IMR-90 (cell line): ENCODE measurements around the gene RIC8B. TPM values are rescaled to one million over a fixed set of nuclear protein-coding genes. Genes with fewer than 3 reads are reported as not detected.
"Not testable (repeated sequence)": the region's sequence is repeated elsewhere in the genome, so short reads cannot be mapped to it uniquely, and the experiment has no call there.

Source experiments
- ATAC-seq: fragments of 200-7000 bp; cut with Tn5 transposase; 2 replicates; pipeline ENCODE4 v1.9.1; 2020; ENCODE audit warnings: low read depth, mild to moderate bottlenecking, moderate library complexity
- BruUV-seq: library from RNA; stranded (reverse); fragments of 400-500 nt; replicated peaks from 2 replicates; lab custom pipeline; 2021; lab: Mats Ljungman, UMichigan
- CTCF ChIA-PET: fragments of 300-600 bp; formaldehyde crosslinking; extraction: SDS; loops from one replicate; lab custom pipeline; 2021; ENCODE audit warnings: antibody characterized with exemption; lab: Yijun Ruan, JAX
- POLR2A ChIA-PET: fragments of 300-600 bp; sonication (Branson Sonifier 250); formaldehyde crosslinking; loops from one replicate; lab custom pipeline; 2022; ENCODE audit warnings: antibody characterized with exemption; ENCODE audit not compliant: unreplicated experiment; lab: Charles Lee
- DNase-seq: peaks from one replicate; pipeline ENCODE4 v3.0.0; 2013
- H2AFZ ChIP-seq: replicated peaks from 2 replicates; pipeline ENCODE3; 2013; ENCODE audit warnings: low read length, mild to moderate bottlenecking; ENCODE audit not compliant: poor library complexity
- H2AK5ac ChIP-seq: 2 replicates; pipeline ENCODE4 v1.6.1; 2013; ENCODE audit warnings: low read depth, low read length, inconsistent platforms
- H2AK9ac ChIP-seq: replicated peaks from 2 replicates; pipeline ENCODE3; 2013; ENCODE audit warnings: mild to moderate bottlenecking, low read depth, low read length, moderate library complexity; ENCODE audit not compliant: poor library complexity
- H2BK120ac ChIP-seq: 2 replicates; pipeline ENCODE4 v1.6.1; 2013; ENCODE audit warnings: low read depth, low read length, inconsistent platforms
- H2BK15ac ChIP-seq: 3 replicates; pipeline ENCODE4 v1.6.1; 2013; ENCODE audit warnings: low read depth, low read length, inconsistent platforms
- H2BK20ac ChIP-seq: 2 replicates; pipeline ENCODE4 v1.6.1; 2013; ENCODE audit warnings: low read depth, mild to moderate bottlenecking, inconsistent platforms, low read length, moderate library complexity
- H2BK5ac ChIP-seq: 2 replicates; pipeline ENCODE4 v1.6.1; 2013; ENCODE audit warnings: mild to moderate bottlenecking, low read depth, low read length, inconsistent platforms; ENCODE audit not compliant: poor library complexity, severe bottlenecking
- H3K14ac ChIP-seq: replicated peaks from 2 replicates; pipeline ENCODE4 v1.6.1; 2013; ENCODE audit warnings: low read depth, low read length, inconsistent platforms
- H3K18ac ChIP-seq: 2 replicates; pipeline ENCODE4 v1.6.1; 2013; ENCODE audit warnings: low read depth, low read length, control low read depth
- H3K23ac ChIP-seq: 2 replicates; pipeline ENCODE4 v1.6.1; 2013; ENCODE audit warnings: low read depth, low read length, inconsistent platforms
- H3K27ac ChIP-seq: 2 replicates; pipeline ENCODE4 v1.5.1; 2013; ENCODE audit warnings: mild to moderate bottlenecking, control low read depth, low read length; ENCODE audit not compliant: insufficient read depth
- H3K27me3 ChIP-seq: 2 replicates; pipeline ENCODE4 v1.6.1; 2013; ENCODE audit warnings: low read length; ENCODE audit not compliant: control insufficient read depth, insufficient read depth
- H3K36me3 ChIP-seq: 2 replicates; pipeline ENCODE4 v1.6.1; 2013; ENCODE audit warnings: low read length, mixed read lengths; ENCODE audit not compliant: control insufficient read depth, insufficient read depth
- H3K4ac ChIP-seq: 2 replicates; pipeline ENCODE4 v1.6.1; 2013; ENCODE audit warnings: low read depth, low read length, inconsistent platforms
- H3K4me1 ChIP-seq: 2 replicates; pipeline ENCODE4 v1.6.1; 2013; ENCODE audit warnings: low read length, mixed read lengths; ENCODE audit not compliant: control insufficient read depth, insufficient read depth
- H3K4me2 ChIP-seq: 2 replicates; pipeline ENCODE4 v1.6.1; 2013; ENCODE audit warnings: low read depth, mild to moderate bottlenecking, control low read depth, low read length, moderate library complexity
- H3K4me3 ChIP-seq: 2 replicates; pipeline ENCODE4 v1.5.1; 2013; ENCODE audit warnings: low read depth, mild to moderate bottlenecking, control low read depth, low read length, moderate library complexity; ENCODE audit not compliant: insufficient read depth
- H3K56ac ChIP-seq: 2 replicates; pipeline ENCODE4 v1.6.1; 2013; ENCODE audit warnings: low read length, inconsistent platforms; ENCODE audit not compliant: insufficient read depth; ENCODE audit errors: extremely low read depth
- H3K79me1 ChIP-seq, 2 experiments: 2 replicates each; pipeline ENCODE4 v1.6.1; 2013; ENCODE audit warnings: low read length in 2 of 2, inconsistent platforms in 1 of 2, low read depth in 1 of 2
- H3K9ac ChIP-seq: 2 replicates; pipeline ENCODE4 v1.6.1; 2013; ENCODE audit warnings: low read depth, low read length, control low read depth
- H3K9me1 ChIP-seq: 2 replicates; pipeline ENCODE4 v1.6.1; 2013; ENCODE audit warnings: low read length, inconsistent platforms; ENCODE audit not compliant: insufficient read depth
- H3K9me3 ChIP-seq: 2 replicates; pipeline ENCODE4 v1.6.1; 2013; ENCODE audit warnings: low read length; ENCODE audit not compliant: control insufficient read depth, insufficient read depth
- H4K20me1 ChIP-seq: 2 replicates; pipeline ENCODE4 v1.6.1; 2013; ENCODE audit warnings: low read length, inconsistent platforms; ENCODE audit not compliant: insufficient read depth
- H4K5ac ChIP-seq: 2 replicates; pipeline ENCODE4 v1.6.1; 2013; ENCODE audit warnings: mild to moderate bottlenecking, low read depth, low read length, control low read depth
- H4K8ac ChIP-seq, 2 experiments: 2 replicates each; pipeline ENCODE4 v1.6.1; 2013; ENCODE audit warnings: low read depth in 2 of 2, low read length in 2 of 2, control low read depth in 1 of 2, inconsistent platforms in 1 of 2
- H4K91ac ChIP-seq: 2 replicates; pipeline ENCODE4 v1.6.1; 2013; ENCODE audit warnings: low read depth, low read length, inconsistent platforms; ENCODE audit not compliant: insufficient read depth
- CEBPB ChIP-seq: IDR thresholded peaks from 2 replicates; pipeline ENCODE4 v1.6.1; 2012; ENCODE audit warnings: low read depth, low read length, improper control_type of control experiment
- WGBS, 2 experiments: methylation state at CpG; one replicate each; pipeline versions ENCODE4 v1.1.5 to v1.1.7; 2013; ENCODE audit warnings: missing lambda C conversion rate in 2 of 2; ENCODE audit not compliant: insufficient read length in 1 of 2; ENCODE audit errors: extremely low coverage in 2 of 2; 5-methylcytosine and 5-hydroxymethylcytosine counted together
- dilution Hi-C: fragments of 300-500 bp; cut with HindIII; formaldehyde crosslinking; loops from one replicate; pipeline ENCODE4 v1.14.3; 2018; ENCODE audit warnings: low sequenced_read_pairs; ENCODE audit not compliant: unreplicated experiment
- in situ Hi-C: fragments of 300-500 bp; cut with MboI; formaldehyde crosslinking; loops from 3 replicates; pipeline ENCODE4 v1.14.3; 2019; ENCODE audit warnings: low sequenced_read_pairs, inconsistent platforms, mixed read lengths
- intact Hi-C: fragments of 100-400 bp; cut with micrococcal nuclease; formaldehyde crosslinking; loops from 2 replicates; pipeline ENCODE4 v1.10.0; 2022
- polyA plus RNA-seq, 3 experiments: library from polyadenylated mRNA; depleted of rRNA; stranded (reverse); fragments of >200 nt; gene quantifications; 2 replicates each; pipeline ENCODE4 v1.2.3, GENCODE V29; 2012; ENCODE audit warnings: low replicate concordance in 1 of 3
- total RNA-seq: library from RNA; depleted of rRNA; stranded (reverse); fragments of >200 nt; gene quantifications from 2 replicates; pipeline ENCODE4 v1.2.3, GENCODE V29; 2012
- TF ChIP-seq, protein P1 (sequence below): fragments of 150-350 bp; IDR thresholded peaks from 2 replicates; pipeline ENCODE4 v1.6.1; 2017; ENCODE audit warnings: mild to moderate bottlenecking, antibody characterized with exemption, low read length, low read depth

The RIC8B gene
- total and polyA plus RNA-seq, 2 of the 4 experiments (the other 2 are of a cell fraction): 5.5 to 19.5 TPM

DNA sequence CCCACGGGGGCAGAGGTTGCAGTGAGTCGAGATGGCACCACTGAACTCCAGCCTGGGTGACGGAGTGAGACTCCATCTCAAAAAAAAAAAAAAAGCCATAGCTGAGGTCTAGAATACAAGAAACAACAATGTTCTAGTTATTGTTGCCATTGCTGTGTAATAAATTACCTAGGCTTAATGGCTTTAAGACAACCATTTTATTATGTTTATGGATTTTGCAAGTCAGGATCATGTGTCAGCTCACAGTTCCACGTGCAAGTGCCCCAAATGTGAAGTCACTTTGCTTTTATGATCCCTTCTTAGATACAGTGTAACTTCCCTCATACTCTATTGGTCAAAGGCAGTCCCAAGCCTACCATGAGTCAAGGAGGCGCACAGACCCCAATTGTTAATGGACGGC lies 49.5 kb upstream of the RIC8B start:
- Histone ChIP-seq H3K14ac (no peak overlapping the region), H3K9me3 (no peaks in the 10 kb centered on the region), H3K27ac (no peak overlapping the region), H3K9me1 (no peaks in the 10 kb centered on the region), H3K56ac (no peak overlapping the region), H3K4me2 (no peak overlapping the region), H2AFZ (no peak overlapping the region), H3K23ac (no peak overlapping the region), H3K9ac (no peak overlapping the region), H4K5ac (no peak overlapping the region), H4K8ac (no peak overlapping the region), H2BK15ac (no peak overlapping the region), H3K27me3 (peaks cover 3% of the 10 kb centered on the region; the same call in 1 of the 2 replicates), H4K91ac (no peak overlapping the region), H2BK20ac (no peak overlapping the region), H3K79me1 (no peaks in the 10 kb centered on the region), H2BK5ac (no peak overlapping the region), H3K4ac (no peak overlapping the region), H2BK120ac (no peak overlapping the region), H3K36me3 (no peaks in the 10 kb centered on the region), H3K4me3 (no peak overlapping the region), H2AK9ac (no peak overlapping the region), H3K18ac (no peak overlapping the region), H4K20me1 (no peaks in the 10 kb centered on the region), H3K4me1 (no peaks in the 10 kb centered on the region), H2AK5ac (no peak overlapping the region)
- CTCF ChIA-PET: no interaction called here
- no peak for TF ChIP-seq CEBPB
- TF ChIP-seq, protein P1, sequence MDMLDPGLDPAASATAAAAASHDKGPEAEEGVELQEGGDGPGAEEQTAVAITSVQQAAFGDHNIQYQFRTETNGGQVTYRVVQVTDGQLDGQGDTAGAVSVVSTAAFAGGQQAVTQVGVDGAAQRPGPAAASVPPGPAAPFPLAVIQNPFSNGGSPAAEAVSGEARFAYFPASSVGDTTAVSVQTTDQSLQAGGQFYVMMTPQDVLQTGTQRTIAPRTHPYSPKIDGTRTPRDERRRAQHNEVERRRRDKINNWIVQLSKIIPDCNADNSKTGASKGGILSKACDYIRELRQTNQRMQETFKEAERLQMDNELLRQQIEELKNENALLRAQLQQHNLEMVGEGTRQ: no peak
- POLR2A ChIA-PET: no interaction called here
- intact Hi-C loops (no loop called here), dilution Hi-C loops (no loop called here), in situ Hi-C loops (no loop called here)
- DNase-seq (no peak), ATAC-seq (no peak)
- no CpG with 5 or more reads among the region's 6 CpGs for WGBS, 2 experiments
- BruUV-seq: no TSS peak

DNA sequence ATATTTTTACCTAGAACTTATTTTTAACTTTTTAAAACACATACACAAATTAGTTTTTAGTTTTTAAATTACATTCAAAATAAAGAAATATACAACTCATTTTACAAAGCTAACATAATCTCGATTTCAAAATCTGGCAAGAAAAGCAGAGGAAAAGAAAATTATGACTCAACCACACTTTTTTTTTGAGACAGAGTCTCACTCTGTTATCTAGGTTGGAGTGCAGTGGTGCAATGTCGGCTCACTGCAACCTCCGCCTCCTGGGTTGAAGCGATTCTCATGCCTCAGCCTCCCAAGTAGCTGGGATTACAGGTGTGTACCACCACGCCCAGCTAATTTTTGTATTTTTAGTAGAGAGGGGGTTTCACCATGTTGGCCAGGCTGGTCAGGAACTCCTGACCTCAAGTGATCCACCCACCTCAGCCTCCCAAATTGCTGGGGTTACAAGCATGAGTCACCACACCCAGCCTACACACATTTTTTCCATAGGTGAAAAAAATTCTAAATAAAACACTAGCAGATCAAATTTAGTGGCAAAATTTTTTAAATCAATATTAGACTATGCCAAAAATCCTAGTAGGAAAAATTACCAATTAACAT lies 47.8 kb upstream of the RIC8B start:
- H4K91ac ChIP-seq, H2AK5ac ChIP-seq, H2BK20ac ChIP-seq, H3K14ac ChIP-seq, H3K27ac ChIP-seq, H3K27me3 ChIP-seq, H3K9ac ChIP-seq, intact Hi-C loops, H3K56ac ChIP-seq, H4K5ac ChIP-seq, POLR2A ChIA-PET, ATAC-seq, DNase-seq, H3K23ac ChIP-seq, H2BK120ac ChIP-seq, dilution Hi-C loops, H2BK5ac ChIP-seq, H3K9me1 ChIP-seq, H4K8ac ChIP-seq, BruUV-seq, H2AFZ ChIP-seq, in situ Hi-C loops, H3K36me3 ChIP-seq, H2AK9ac ChIP-seq, H3K4me3 ChIP-seq, H3K79me1 ChIP-seq, H3K18ac ChIP-seq, H4K20me1 ChIP-seq, H3K4me2 ChIP-seq, H3K4ac ChIP-seq, H3K9me3 ChIP-seq, H2BK15ac ChIP-seq, H3K4me1 ChIP-seq: not testable (repeated sequence)
- no CpG with 5 or more reads among the region's 5 CpGs for WGBS, 2 experiments
- CTCF ChIA-PET: interaction anchor here (0.6 kb wide), 1 partner anchor 10 kb away, joined by 3 read pairs; no protein-coding TSS in a partner anchor
